GM21360 (cell line): Measurements from ENCODE around the gene LDLRAD3.

Experiments used
- ATAC-seq: cut with Tn5 transposase; IDR thresholded peaks from one replicate; pipeline ENCODE4 v1.9.1; 2021; ENCODE audit warnings: mild to moderate bottlenecking, moderate library complexity; ENCODE audit not compliant: unreplicated experiment

The LDLRAD3 gene

DNA sequence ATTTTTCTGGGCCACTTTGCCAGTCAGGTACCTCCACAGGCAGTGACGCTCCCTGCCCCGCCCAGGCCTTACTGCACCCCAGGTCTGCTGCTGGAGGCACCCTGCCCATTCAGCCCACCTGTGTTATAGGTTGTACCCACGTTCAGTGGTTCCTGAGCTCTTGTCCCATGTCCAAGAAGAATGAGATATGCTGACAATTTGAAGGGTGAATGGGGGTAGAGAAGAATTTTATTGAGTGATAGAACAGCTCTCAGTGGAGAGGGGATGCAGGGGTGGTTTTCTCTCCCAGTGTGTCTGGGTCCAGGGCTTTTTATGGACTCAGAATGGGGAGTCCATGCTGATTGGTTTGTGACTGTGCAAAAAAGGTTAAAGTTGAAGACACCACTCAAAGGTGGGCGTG is 149.7 kb downstream of the LDLRAD3 start:
- ATAC-seq: no peak

DNA sequence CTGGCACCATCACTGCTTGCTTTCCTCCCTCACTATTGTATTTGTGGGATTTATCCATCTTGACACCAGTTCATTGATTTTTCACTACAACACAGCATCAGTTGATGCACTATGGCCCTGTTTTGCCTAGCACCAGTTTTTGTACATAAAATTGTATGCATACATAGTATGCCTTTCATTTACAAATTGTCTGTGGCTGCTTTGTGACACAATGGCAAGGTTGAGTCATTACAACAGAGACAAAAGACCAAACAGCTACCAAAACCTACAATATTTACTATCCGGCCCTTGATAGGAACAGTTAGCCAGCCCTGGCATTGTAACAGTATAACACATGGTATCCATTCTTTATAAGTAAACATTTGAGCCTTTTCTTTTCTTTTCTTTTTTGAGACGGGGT is 150.3 kb downstream of the LDLRAD3 start:
- no peak for ATAC-seq

DNA sequence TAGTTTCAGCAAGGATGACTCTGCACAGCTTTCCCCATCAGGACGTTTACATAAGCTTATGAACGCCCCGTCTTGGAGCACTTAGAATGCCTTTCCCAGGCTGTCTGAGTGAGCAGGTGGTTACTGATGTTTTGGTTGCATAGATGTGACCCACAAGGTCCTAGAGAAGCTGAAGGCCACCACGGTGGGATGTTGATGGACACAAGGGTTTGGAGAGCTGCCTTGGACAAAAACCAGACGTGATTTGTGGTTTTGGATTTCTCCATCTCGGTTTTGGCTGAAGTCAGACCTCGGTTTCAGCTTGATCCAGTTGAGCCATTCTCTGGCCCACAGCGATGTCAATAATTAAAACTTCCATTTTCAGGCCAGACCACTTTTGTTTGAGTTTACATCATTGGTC is 151.9 kb downstream of the LDLRAD3 start:
- ATAC-seq: no peak

DNA sequence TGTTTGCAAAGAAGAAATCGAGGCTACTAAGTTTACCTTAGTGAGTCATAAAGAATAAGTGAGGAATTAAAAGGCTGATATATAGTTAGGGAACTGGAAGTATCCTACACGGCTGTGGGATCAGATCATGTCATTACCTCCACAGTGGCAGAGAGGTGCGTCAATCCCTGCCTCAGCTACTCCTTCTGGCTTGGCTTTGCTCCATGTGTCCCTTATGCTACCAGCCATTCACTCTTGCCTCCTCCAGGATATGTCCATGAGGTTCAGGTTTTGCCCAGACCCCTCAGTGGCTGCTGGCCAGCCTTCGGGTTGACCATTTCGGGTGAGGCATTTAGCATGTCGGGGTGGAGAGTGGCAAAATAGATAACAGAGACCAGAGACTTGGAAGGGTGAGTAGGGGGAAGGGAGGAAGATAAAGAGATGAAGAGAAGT is 153.4 kb downstream of the LDLRAD3 start:
- ATAC-seq: no peak

DNA sequence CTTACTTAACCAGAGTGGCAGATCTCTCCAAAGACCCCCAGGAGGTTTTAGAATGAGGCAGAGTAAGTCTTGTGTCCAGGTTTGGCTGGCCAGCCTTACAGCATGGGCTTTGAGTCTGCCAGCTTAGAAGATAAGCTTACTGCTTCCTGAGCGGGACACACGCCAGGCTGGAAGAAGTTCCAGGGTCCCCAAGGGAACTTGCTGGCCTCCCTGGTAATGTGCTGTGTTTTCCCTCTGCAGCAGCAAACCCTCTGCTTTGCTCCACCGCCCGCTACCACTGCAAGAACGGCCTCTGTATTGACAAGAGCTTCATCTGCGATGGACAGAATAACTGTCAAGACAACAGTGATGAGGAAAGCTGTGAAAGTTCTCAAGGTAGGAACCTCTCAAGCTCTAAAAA is 154.2 kb downstream of the LDLRAD3 start:
- ATAC-seq: no peak

DNA sequence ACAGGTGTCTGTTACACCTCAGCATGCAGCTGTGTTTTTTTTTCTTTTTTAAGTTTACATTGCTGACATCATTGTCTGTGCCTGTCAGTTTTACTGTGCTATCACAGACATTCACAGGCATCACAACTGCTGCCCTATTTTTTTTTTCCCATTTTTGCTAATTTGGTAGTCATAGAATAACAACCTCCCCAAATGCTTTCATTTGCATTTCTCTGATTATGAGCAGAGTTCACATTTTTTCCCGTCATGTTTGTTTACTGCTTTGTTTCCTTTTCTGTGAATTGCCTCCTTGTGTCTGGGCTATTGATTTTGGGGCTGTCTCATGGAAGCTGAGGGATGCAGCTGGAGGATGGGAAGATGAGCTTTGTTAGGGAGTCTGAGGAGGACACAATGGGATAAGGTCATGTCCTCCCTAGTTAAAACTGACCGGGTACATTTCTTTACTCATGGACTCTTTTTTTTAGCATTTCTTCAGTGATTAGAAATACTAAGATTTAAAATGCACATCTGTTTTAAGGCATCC is 155.1 kb downstream of the LDLRAD3 start:
- ATAC-seq: no peak

DNA sequence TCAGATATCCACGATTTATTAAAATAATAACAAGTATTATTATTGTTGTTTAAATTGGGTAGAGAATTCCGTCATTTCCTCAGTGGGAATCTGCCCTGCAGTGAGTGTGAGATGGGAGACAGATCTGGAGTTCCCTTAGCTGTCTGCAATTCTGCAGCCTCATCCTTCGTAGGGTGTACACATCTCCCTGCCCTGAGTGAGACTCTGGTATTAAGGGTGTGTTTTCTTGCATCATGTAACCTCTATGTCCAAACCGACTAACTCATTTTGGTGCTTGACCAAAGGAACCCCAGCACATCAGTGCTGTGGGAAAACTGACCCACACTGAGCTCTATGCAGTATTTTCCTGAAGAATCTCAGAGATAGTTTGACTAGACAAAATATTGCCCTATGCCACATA is 157.6 kb downstream of the LDLRAD3 start:
- no peak for ATAC-seq

DNA sequence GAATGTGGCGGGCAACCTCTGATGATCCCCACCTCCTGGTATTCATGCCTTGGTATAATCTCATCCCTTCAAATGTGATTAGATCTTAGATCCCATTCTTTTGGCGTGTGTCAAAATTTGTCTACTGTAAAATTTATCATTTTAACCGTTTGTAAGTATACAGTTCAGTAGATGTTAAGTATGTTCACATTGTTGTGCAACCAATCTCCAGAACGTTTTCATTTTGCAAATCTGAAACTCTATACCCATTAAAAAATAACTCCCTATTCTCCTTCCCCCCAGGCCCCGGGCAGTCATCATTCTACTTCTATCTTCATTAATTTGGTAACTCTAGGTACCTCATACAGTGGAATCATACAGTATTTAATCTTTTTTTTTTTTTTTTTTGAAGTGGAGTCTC is 159.0 kb downstream of the LDLRAD3 start:
- ATAC-seq: no peak

DNA sequence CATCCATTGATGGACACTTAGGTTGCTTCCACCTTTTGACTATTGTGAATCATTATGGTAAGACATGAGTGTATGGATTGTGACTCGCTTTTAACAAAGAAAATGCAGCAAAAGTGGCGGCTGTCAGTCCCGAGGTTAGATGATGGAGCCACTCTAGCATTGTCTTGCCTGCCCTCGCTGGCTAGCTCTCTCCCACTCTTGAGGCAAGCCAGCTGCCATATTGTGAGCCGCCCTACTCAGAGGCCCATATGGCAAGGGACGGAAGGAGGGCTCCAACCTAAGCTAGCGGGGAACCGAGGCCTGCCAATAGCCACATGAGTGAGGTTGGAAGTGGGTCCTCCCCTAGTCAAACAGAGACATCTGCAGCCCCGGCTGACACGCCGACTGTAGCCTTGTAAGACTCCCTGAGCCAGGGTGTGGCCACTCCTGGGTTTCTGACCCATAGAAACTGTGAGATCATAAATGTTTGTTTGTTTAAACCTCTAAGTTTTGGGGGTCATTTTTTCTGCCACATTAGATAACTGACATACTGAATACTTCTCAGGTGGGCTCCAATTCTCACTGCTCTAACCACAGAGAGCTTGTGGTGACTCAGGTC is 160.2 kb downstream of the LDLRAD3 start:
- no peak for ATAC-seq

DNA sequence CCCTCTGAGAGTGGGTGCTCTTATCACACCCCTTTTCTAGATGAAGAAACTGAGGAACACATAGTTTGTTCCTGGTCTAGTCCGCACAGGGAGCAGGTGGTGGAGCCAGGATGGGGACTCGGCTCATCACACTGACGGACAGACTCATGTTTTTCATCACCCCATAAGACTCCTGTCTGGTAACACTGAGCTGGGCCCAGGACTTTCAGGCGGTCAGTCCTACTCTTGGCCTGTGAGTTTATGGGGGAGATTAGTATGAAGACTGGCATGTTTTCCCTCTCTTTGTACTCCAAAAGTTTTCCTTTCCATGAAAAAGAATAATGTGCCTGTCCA is 160.8 kb downstream of the LDLRAD3 start:
- ATAC-seq: no peak

DNA sequence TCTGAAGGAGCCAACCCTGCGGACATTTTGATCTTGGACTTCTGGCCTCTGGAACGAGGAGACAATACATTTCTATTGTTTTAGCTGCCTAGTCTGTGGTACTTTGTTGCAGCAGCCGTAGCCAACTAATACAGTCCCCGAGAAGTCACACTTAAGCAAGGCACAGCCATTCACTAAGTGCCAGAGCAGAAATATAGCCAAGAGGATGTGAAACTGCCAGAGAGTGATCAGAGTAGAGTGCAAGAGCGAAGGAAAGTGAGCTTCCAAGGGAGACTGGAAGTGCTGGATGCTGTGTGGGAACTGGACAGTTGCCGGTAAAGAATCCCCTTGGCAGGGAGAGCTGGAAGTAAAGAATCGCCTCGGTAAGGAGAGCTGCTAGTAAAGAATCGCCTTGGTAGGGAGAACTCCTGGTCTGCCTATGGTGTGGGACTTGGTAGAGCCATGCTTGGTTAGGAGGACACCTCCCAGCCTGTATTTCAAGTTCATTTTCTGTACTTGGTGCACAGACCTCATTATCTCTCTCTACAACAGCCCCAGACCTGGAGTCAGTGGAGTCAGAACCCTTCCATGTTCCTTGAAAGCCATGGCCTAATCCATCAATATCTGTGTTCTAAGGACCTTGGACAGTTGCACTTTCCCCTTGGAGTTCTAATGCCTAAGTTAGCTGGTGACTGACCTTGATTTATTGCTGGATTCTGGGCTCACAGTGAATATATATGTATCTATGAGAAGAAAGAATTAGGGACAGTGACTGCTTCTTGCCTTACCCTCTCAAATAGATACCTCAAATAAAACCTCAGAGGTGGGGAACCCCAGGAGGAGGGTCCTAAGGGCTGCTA is 162.1 kb downstream of the LDLRAD3 start:
- no peak for ATAC-seq

DNA sequence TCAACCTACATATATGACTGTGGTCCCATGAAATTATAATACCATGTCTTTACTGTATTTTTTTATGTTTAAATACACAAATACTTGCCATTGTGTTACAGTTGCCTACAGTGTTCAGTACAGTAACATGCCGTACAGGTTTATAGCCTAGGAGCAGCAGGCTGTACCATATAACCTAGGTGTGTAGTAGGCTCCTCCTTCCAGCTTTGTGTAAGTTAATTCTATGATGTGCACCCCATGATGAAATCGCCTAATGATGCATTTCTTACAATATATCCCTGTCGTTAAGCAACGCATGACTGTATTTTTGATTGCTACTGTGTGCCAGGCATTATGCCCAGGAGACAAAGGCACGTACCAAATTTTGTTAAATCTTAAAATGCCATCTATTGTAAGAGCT is 163.7 kb downstream of the LDLRAD3 start:
- ATAC-seq: no peak

DNA sequence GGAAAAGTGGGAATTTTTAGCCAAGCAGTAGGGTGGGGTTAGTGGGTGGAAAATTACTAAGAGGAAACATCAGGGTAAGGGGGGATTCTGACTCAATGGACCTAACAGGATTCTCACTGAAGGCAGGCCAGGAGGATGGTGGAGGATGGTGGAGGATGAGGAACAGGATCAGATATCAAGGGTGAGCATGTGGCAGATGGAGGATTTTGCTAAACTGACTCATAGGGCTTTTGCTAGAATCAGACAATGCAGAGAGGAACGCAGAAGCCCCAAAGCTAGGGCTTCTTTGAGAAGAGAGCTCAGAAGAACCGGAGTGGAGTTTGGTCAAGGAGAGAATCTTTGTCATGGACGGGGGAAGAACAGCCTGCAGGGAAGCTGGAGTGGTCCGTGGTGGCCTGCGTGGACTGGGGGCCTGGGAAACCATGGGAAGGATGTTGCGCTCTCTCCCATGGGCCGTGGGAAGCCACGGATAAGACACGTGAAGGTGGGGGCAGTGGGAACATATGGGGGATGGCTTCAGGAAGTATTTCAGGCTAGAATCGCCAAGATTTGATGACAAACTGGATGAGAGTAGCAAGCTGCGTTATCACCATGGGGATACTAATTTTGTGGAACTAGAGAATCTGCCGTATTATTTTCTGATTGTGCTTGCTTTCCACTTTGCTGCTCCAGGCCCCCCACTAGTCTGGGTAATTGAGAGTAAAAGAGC is 165.2 kb downstream of the LDLRAD3 start:
- ATAC-seq: no peak

DNA sequence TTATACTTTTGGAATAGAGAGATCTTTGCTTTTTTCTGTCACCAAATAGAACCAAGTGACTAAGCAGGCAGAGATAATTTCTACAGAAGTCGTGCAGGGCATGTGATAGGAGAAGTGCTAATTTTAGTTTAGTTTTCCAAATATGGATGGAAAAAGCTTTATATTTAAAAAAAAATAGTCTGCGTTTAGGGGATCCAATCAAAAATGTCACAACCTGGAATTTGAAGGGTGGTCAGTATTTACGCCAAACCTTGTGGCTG is 165.7 kb downstream of the LDLRAD3 start:
- no peak for ATAC-seq

DNA sequence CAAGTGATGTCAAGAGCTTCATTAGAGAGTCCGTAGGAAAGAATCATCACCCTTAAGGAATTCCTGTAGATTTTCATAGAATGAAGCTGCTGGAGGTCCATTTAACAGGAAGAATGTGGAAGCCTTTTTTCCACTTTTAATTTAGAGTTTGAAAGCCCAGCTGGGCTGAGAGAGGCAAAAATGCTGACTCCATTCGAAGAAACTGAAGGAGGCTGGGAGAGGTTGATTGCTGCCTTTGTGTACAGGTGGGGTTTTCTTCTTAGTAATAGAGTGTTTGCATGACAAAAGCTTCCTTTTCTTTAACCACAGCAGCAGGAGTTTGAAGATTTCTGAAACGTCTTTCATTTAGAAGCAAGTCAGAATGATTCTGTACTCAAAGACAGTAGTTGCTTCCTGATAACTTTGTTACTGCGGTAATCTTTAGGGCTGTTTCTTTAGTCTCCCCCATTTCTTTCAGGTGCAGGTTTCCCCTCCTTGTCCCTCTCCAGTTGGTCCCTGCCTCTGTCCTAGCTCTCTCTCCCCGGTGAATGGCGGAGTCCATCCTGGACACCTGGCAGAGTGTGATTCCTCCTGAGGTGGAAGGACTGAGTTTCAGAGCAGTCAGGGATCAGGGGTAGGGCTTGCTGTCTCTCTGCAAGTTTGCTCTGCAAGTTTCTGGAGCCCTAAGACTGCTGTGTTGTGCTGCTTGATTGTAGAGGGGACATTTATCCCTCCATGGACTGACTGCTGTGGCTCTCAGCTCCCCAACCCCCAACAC is 166.2 kb downstream of the LDLRAD3 start:
- ATAC-seq: no peak

DNA sequence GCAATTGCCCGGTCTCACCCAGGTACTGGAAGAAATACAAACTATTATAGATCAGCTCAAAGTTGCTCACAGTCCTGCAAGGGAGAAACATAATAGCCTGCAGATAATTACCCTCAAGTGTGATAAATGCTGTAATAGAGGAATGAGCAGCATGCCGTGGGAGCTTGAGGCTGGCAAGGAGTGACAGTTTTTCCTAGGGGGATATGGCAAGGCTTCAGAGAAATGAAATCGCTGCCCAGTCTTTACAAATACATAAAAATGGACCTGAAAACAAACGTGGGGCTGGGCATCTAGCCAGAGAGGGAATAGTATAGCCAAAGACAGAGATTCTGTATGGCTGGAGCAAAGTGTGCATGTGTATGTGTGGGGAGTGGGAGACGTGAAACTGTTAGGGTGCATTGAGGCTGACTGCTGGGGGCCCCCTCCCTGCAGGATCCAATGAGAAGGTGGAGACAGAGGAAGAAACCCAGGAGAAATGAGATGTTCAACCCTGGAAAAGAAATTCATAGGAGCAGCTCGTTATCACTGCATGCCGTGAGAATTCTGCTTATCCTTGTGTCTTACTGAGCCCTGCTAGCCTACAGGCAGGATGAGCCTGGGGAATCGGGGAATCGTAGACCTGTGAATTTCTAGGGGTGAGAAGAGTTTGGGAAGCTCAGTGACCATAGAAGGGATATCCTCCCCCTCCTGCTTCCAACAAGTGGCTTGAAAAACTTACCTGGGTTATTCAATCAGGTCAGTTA is 167.0 kb downstream of the LDLRAD3 start:
- ATAC-seq: no peak

DNA sequence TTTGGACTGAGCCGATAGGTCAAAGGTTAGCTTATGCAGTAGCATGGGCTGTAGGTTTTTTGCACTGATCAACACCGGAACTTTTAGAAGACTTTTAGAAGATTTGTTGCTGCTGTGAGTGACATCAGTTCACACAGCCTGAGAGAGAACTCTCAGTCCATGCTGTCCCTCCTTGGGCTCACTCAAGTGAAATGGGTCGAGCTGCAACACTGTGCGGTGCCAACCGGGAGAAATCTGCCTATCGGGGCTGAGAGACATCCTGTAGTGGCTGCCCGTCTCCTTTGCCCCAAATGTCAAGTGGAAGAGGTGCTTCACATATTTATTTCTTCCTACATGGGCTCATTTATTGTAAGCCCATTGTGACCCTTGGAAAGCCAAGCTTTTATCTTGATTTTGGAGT is 170.2 kb downstream of the LDLRAD3 start:
- no peak for ATAC-seq

DNA sequence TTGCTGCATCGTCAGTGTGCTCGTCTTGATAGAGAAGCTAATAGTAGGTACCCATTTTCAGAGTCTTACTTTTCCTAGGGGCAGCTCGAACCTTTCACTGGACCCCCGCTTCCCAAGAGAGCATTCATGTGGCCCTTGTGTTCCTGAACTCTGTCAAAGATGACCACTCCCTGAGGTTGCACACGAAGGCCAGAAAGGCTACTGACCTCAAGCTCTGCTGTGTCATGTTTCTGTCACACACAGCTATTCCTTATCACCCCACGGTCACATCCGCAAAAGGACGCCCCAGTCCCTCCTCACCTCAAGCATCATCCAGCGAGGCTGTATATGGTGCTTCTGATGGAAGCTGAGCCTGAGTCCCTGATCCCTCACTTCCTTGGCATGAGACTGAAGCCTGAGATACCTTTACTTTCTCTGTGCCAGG is 171.5 kb downstream of the LDLRAD3 start:
- no peak for ATAC-seq

DNA sequence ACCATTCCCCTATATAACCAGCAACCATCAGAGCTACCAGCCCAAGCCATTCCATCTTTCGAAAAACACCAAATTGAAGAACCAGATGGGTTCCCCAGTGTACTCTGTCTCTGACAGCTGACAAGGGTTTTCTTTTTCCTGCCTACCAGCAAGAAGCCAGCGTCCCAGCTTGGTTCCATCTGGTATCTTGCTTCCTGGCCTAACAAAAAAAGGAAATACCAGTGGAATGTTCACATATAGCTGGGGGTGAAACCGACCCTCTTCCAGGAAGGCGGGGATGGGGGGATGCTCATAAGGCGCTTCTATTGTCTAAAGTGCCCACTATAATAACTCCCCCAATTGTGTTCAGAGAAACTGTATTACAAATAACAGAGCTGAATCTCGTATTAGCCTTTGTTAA is 172.3 kb downstream of the LDLRAD3 start:
- ATAC-seq: no peak

DNA sequence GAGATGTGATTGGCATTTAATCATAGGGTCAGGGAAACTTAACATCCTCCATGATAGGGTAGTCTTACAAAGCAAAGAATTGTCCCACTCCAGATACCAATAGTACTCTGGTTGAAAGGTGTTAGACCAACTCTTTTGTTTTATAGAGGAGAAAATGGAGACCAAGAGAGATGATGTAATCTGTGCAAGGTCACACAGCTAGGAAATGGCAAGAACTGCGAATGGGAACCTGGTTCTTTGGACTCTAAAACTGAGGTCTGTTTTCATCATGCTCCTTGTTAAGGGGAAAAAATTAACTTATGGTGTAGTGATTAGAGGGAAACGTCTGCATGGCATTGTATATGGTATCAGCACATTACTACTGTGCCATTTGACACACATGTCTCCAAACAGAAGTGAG is 174.2 kb downstream of the LDLRAD3 start:
- no peak for ATAC-seq

DNA sequence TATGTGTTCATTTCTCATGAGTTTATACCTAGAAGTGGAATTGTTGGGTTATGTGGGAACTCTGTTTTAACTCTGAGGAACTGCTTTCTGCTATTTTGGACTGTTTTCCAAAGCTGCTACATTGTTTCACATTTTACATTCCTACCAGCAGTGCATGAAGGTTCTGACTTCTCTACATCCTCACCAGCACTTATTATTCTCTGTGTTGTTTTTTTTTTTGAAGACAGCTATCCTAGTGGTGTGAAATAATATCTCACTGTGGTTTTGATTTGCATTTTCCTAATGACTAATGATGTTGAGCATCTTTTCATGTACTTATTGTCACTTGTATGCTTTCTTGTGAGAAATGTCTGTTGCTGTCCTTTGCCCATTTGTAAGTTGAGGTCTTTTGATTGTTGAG is 175.4 kb downstream of the LDLRAD3 start:
- ATAC-seq: no peak
